ENCODE data around the gene CCT6A. TPM values are rescaled to one million over a fixed set of nuclear protein-coding genes. Genes with fewer than 3 reads are reported as not detected.
"Not testable (repeated sequence)": the region's sequence is repeated elsewhere in the genome, so short reads cannot be mapped to it uniquely, and the experiment has no call there.

Gene CCT6A
- total RNA-seq, 1 donor from 2014 or later: 221 TPM

DNA sequence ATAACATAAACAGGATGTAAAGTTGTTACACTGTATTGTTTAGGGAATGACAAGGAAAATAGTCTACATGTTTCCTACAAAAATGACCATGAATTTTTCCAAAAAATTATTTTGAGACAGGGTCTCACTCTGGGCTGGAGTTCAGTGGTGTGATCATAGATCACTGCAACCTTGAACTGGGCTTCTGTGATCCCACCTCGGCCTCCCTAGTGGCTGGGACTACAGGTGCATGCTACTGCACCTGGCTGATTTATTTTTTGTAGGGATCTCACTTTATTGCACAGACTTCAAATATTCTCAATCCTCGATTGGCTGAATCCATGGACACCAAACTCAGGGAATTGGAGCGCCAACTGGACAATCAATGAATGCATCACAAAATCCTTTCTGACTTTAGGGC lies 48.1 kb downstream of the CCT6A start:
- no peak overlapping the region for H3K4me3 Mint-ChIP-seq
- H3K36me3 Mint-ChIP-seq (ENCODE audit: low read depth): peaks cover 12% of the 10 kb centered on the region
- H3K27me3 Mint-ChIP-seq (ENCODE audit: low read depth): no peaks in the 10 kb centered on the region
- no peaks in the 10 kb centered on the region for H3K9me3 Mint-ChIP-seq
- no peaks in the 10 kb centered on the region for H3K4me1 Mint-ChIP-seq
- no peak for TF ChIP-seq CTCF (conservative IDR thresholded peaks at IDR 0.05)
- no peak overlapping the region for H3K27ac Mint-ChIP-seq (ENCODE audit: unreplicated experiment)
- no peak for DNase-seq (ENCODE audit: low read depth, low spot score)

DNA sequence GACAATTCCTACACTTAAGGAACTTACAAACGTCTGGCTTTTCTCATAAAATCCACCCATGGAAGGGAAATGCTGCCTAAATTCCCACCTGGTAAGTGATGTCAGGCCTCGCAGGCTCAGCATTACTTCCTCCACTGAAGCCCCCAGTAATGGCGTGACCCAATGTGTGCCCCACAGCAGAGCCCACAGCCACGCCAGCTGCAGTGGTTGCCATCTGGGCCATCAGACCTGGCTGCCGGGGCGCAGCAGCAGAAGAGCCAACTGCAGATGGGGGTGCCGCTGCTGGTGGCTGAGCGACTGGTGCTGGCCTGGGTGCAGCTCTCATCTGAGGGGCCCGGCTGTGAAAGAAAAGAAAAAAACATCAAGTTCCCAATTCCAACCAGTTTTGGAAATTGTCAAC lies 52.6 kb downstream of the CCT6A start:
- H3K4me3 Mint-ChIP-seq; H3K27ac Mint-ChIP-seq (ENCODE audit: unreplicated experiment); H3K9me3 Mint-ChIP-seq; DNase-seq (ENCODE audit: low read depth, low spot score): not testable (repeated sequence)
- H3K27me3 Mint-ChIP-seq (ENCODE audit: low read depth): peaks cover 15% of the 10 kb centered on the region
- peaks cover 21% of the 10 kb centered on the region for H3K36me3 Mint-ChIP-seq (ENCODE audit: low read depth)
- H3K4me1 Mint-ChIP-seq: peaks cover 20% of the 10 kb centered on the region

GRCh38 chr7:56105508-56105907 lies 53.9 kb downstream of the CCT6A start:
- peak overlapping the region; percentile 97 for H3K4me3 Mint-ChIP-seq
- peaks cover 21% of the 10 kb centered on the region for H3K36me3 Mint-ChIP-seq (ENCODE audit: low read depth)
- H3K4me1 Mint-ChIP-seq: peaks cover 20% of the 10 kb centered on the region
- peak overlapping the region; percentile 96 for H3K27ac Mint-ChIP-seq (ENCODE audit: unreplicated experiment)
- H3K9me3 Mint-ChIP-seq: peaks cover 3% of the 10 kb centered on the region
- TF ChIP-seq CTCF (conservative IDR thresholded peaks at IDR 0.05): no peak
- peaks cover 21% of the 10 kb centered on the region for H3K27me3 Mint-ChIP-seq (ENCODE audit: low read depth)
- no peak for DNase-seq (ENCODE audit: low read depth, low spot score)

- H3K27me3 Mint-ChIP-seq (ENCODE audit: low read depth): peaks cover 21% of the 10 kb centered on the region
- DNase-seq (ENCODE audit: low read depth, low spot score): peak; percentile 74
- H3K4me1 Mint-ChIP-seq: peaks cover 20% of the 10 kb centered on the region
- TF ChIP-seq CTCF (conservative IDR thresholded peaks at IDR 0.05): no peak
- H3K9me3 Mint-ChIP-seq: peaks cover 3% of the 10 kb centered on the region
- H3K4me3 Mint-ChIP-seq: peak within 1 kb of the TSS; percentile 97
- H3K27ac Mint-ChIP-seq (ENCODE audit: unreplicated experiment): peak within 1 kb of the TSS; percentile 96
- peaks cover 21% of the 10 kb centered on the region for H3K36me3 Mint-ChIP-seq (ENCODE audit: low read depth)
These were observed 54.8 kb downstream of the CCT6A start, which contains the start of gene CHCHD2 for GRCh38 chr7:56106108-56107073. Gene CHCHD2 (minus strand): TSS chr7:56106476. CDS start chr7:56106413, 63 bp downstream.

DNA sequence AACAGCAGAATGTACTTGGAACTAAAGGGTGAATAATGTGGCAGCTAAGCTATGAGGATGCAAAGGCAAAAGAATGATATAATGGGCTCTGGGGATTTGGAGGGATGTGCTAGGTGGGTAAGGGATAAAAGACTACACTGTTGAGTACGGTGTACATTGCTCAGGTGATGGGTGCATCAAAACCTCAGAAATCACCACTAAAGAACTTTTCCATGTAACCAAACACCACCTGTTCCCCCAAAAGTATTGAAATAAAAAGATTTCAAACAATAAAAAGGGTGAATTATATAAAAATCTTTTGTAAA lies 56.3 kb downstream of the CCT6A start:
- no peak for TF ChIP-seq CTCF (conservative IDR thresholded peaks at IDR 0.05)
- H3K27ac Mint-ChIP-seq (ENCODE audit: unreplicated experiment): no peak overlapping the region
- H3K4me3 Mint-ChIP-seq: peak overlapping the region; percentile 47
- H3K27me3 Mint-ChIP-seq (ENCODE audit: low read depth): peaks cover 21% of the 10 kb centered on the region
- DNase-seq (ENCODE audit: low read depth, low spot score): no peak
- H3K4me1 Mint-ChIP-seq: peaks cover 20% of the 10 kb centered on the region
- peaks cover 16% of the 10 kb centered on the region for H3K36me3 Mint-ChIP-seq (ENCODE audit: low read depth)
- peaks cover 3% of the 10 kb centered on the region for H3K9me3 Mint-ChIP-seq

DNA sequence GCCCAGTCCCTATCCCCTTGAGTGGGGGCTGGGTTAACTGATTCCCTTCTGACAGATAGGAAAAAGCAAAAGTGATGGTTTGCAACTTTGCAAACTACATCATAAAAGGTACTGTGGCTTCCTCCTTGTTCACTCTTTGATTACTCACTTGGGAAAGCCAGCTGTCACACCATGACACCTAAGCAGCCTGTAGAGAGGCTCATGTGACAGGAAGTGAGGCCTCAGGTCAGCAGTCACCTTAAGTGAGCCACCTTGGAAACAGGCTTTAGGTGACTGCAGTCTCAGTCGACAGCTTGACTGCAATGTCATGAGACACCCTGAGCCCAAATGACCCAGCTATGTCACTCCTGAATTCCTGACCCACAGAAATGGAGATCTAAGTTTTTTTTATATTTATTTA lies 59.0 kb downstream of the CCT6A start:
- H3K27me3 Mint-ChIP-seq (ENCODE audit: low read depth): peaks cover 21% of the 10 kb centered on the region
- no peak overlapping the region for H3K27ac Mint-ChIP-seq (ENCODE audit: unreplicated experiment)
- peaks cover 14% of the 10 kb centered on the region for H3K4me1 Mint-ChIP-seq
- H3K9me3 Mint-ChIP-seq: peaks cover 5% of the 10 kb centered on the region
- H3K4me3 Mint-ChIP-seq: no peak overlapping the region
- DNase-seq (ENCODE audit: low read depth, low spot score): no peak
- TF ChIP-seq CTCF (conservative IDR thresholded peaks at IDR 0.05): no peak
- H3K36me3 Mint-ChIP-seq (ENCODE audit: low read depth): peaks cover 12% of the 10 kb centered on the region

- H3K36me3 Mint-ChIP-seq (ENCODE audit: low read depth); H3K4me3 Mint-ChIP-seq; DNase-seq (ENCODE audit: low read depth, low spot score); H3K9me3 Mint-ChIP-seq; H3K27ac Mint-ChIP-seq (ENCODE audit: unreplicated experiment); H3K4me1 Mint-ChIP-seq: not testable (repeated sequence)
- peaks cover 14% of the 10 kb centered on the region for H3K27me3 Mint-ChIP-seq (ENCODE audit: low read depth)
These were observed 60.7 kb downstream of the CCT6A start for GRCh38 chr7:56112244-56112643.

All from neural crest cell (in vitro differentiated cells).